ENCODE measurements around the gene COL6A3.
"Not testable (repeated sequence)": the region's sequence is repeated elsewhere in the genome, so short reads cannot be mapped to it uniquely, and the experiment has no call there.

COL6A3 gene

DNA sequence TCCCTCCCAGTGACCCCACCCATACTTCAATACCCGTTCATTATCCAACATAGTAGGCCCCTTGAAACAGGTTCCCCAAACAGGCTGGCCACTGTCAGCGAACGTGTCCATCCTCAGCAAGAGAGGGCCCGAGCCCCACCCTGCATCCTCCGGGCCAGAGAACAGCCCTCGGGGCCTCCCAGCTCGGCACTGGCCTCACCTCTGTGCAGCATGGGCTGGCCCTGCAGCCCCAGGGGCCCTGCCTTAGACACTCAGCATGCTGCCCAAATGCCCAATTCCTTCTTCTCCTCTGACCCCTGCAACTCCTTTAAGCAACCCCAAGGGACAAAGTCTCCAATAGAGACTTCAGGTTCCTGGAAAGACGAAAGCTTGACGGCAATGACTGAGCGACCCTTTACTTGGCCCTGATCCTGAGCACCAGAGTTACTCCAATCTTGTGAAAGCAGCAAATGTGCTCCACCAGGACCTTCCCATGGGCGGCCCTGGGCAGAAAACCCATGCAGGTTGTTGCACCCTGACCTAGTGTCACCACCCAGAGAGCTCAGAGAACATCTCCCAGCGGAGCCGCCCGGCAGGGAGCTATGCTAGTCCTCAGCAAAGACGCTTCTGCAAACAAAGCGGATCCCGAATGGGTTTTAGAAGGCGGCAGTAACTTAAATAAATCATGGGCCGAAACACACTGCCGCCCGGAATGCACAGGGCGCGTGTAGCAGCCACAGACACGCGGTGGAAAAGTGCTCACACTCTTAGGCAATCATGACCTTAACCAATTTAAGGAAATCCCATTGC is 782 bp downstream of the COL6A3 start:
- DNase-seq (ENCODE audit: low spot score) = no peak

DNA sequence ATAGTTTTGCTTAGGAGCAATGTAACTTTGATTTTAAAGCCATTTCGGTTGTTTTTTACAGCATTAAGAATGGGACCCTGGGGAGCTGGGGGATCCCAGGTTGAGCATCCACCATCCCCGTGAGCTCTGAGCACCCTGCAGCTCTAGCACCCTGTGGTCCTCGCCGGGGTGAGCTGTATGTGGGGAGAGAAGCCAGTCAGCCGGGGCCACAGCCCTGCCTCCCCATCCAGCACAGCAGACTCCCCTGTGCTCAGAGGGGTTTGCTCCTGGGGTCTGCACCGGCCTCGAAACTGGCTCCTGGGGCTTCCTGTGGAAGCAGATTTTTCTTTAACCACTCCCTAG is 1.3 kb downstream of the COL6A3 start:
- DNase-seq (ENCODE audit: low spot score) = no peak

DNA sequence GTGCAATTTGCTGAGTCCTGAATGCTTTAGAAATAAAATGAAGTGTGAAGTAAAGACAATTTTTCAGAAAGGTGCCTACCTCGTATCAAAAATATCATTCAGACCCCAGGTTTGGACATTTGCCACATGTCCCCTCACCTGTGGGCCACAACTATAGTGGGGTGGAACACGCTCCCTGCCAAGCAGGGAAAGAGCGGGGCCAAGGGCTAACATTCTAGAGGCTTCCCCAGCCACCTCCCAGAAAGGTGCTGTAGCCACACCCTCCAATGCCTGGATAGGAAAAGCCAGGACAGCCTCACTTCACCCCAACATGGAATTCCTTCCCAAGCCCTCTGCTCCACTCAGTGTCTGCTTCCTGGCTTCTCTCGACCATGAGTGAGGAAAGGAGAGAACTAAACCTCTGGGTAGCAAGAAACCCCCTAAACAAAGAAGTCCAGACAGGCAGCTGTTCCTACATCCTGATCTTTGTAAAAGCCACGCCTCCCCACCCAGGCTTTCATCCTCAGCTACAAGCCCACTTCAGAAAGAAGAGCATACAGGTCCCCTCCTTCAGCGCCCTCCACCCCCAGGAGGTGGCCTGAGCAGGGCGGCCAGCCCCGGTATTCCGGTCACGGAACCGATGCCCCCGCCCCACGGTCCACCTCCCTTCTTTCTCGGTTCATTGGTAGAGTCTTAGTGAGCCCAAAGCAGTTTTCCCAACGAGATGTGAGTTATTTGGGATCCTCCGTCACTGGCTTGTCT is 2.1 kb downstream of the COL6A3 start:
- no peak for DNase-seq (ENCODE audit: low spot score)

DNA sequence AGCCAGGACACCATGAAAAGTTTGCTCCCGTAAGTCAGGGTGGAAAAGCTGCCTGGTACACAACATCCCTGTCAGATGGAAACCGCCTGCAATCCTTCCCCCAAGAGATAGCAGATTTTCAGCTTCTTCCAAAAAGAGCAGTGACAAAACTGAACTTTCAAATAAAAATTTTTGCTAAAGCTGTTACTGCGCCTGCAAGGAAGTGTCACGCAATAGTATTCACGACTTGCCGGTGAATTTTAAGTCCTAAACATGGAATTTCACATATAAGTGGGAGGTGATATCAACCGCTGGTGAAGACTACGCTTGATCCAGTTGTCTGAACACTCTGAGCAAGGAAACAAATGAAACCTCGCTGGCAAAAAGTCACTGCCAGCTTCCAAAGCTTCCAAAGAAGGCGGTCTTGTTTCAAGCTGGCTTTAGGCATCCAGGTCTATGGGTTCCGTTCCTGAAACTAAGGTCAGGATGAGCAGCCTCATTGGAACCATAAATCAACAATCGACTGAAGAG is 2.8 kb downstream of the COL6A3 start:
- DNase-seq (ENCODE audit: low spot score) = no peak

DNA sequence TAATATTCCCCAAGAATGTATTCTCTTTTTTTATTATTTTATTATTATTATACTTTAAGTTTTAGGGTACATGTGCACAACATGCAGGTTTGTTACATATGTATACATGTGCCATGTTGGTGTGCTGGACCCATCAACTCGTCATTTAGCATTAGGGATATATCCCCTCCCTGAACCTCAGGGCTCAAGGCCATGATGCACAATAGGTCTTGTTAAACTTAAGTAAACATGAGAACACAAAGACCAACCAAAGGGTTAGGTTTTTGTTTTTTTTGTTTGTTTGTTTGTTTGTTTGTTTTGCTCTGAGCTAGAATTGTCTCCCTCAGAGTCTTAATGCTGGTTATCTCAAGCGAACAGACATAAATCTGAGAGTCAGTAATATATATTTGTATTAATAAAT is 4.7 kb downstream of the COL6A3 start:
- not testable (repeated sequence) for DNase-seq (ENCODE audit: low spot score)

DNA sequence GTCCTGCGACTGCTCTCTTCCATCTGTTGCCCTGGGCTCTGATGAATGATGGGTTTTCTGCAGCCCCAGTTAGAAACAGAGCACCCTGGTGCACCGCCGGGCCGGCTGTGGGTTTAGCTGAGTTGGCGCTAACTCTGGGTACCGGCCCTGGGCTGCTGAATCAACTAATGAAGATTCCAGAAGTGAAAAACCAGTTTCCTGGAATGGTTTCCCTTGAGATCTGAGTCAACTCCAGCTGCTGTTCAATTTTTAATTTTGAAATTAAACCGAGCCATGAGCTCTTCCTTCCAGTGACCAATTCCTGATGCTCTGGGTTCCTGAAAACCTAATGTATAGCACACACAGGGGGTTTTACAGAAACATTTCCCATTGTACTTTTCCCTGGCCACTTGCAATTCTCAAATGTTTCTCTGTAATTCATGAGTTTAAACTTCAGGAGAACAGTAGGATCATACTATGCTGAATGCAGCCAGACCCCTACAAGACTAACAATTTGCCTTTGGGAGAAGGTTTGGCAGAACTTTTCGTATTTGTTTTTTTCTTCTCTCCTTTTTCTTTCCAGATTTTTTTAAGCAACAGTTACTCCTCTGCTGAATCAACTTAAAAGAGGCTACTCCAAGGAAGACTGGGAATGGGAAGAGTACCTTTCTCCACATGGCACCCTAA is 5.5 kb downstream of the COL6A3 start:
- no peak for DNase-seq (ENCODE audit: low spot score)

DNA sequence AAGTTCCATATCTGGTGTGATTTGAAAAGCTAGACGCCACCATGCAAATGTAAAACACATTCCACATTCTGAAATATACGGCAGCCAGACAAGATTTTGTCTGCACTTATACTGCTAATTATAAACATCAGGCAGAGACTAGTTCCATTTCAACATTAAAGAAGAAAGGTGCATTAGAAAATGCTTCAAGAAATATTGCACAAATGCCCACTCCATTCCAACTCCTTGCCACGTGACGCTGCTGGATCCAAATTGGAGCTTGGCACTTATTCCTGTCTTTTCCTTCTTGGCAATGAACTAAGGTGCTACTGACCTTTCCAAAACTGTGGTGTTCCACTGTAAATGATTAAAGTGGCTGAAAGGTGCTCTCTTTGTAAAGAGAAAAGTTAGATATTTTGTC is 6.3 kb downstream of the COL6A3 start:
- DNase-seq (ENCODE audit: low spot score) = no peak

DNA sequence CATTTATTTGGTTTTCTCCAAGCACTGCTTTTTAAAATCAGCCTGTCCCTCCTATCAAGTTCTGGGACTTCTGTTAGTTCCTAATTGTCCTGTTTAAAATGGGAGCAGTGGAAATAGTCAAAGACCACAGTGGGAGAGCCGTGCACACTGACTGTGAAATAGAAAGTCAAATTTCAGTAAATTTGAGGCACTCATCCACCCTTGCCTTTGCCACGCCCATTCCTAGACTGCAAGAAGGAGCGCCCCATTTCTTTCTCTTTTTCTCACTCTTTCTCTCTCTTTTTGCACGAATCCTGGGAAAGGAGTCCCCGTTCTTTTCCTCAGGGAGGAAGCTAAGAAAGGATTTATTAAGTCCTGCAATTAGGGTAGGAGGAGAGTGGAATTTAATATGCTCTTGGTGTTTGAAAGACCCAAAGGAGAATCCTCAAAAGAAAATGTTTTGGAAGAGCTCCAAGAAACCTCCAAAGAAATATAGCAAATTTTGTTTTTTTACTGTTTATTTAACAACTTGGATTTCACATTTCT is 7.5 kb downstream of the COL6A3 start:
- no peak for DNase-seq (ENCODE audit: low spot score)

DNA sequence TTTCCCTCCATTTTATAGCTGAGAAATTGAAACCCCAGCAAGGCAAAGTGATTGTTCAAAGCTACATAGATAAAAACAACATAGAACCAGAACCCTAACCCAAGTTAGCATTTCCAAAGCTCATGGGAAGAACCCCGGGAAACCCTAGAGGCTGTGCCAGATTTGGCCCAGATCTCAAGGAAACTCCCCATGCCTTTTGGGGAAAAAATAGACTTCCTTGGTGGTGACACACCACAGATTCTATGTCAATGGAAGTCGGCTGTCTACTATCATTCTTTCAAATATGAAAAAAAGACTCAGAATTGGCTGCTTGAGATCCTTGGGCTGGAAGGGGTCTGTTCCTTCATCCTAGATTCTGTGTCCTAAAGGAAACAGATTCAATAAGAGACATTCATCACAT is 8.4 kb downstream of the COL6A3 start:
- DNase-seq (ENCODE audit: low spot score) = no peak

DNA sequence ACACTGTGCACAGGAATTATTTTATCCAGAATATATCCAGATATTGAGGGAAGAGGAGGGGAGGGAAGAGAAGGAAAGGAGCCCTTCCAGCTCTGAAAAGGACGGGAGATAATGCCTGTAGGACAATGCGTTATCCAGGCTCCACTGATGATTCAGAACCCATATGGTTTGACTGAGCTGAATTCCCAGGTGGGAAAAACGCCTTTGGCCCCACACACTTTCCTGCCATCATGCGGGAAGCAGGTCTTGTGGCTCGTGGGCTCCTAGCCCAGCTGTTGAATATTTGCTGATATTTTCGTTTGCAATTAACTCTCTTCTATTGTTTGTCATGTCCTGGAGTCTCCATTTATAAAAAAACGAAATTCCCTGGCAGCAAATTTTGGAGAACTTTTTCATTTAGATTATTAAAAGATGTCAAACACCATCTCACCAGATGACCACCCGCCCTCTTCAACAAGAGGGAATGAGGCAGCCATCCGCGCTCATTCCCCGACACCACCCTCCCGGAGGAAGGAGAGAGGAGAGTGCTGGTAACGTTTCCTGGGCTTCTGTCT is 8.9 kb downstream of the COL6A3 start:
- DNase-seq (ENCODE audit: low spot score) = no peak

DNA sequence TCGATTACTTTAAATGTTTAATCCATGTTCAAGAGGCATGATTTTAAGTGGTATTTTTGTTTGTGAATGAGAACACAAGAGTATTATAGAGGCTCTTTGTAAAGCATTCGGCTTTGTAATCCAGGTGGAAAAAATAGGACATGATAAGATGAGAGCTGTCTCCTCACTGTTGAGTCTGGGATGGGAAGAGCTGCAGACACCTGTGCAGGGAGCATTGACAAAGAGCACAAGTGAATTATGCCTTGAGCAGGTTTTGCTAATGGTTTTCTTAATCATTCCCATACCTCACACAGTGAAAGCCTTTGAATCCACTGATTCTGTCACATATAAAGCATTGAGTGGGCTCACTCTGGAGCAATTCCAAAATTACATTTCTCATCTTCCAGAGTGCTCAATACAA is 9.6 kb downstream of the COL6A3 start:
- DNase-seq (ENCODE audit: low spot score) = no peak

DNA sequence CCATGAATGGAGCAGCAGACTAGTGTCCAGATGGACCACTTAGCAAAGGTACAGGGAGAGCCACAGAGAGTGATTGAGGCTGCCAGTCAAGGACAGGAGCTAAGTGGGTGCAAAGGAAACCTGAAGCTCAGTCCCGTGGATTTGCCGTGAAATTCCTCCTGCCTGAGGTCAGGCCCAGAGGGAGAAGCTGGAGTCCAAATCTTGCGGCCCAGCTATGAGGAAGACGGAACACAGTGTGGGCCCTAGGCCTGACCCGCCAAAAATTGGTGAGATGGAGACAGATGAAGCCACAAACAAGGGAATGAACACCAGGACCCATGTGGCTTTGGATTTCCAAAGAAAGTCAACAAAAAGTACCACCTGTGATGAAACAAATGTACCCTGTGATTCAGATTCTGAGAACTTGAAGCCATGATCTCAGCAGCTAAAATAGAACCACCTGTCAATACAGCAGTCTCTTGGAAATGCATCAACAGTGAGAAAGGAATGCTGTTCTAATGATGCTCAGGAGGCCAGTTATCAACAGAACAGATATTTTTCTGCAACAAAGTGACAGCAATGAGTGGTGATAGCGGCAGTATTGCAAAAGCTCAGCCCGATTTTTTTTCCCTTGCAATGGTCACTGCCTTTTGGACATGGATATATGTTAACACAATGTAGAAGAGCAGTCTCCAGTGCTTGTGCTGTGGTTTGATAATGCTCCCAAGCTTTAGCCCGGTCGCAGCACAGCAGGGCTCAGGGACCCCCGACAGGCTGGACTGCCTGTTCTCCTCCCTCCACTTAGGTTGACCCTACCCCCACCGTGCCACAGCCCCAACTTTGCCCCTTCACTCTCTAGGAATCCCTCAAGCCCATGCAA is 10.7 kb downstream of the COL6A3 start:
- DNase-seq (ENCODE audit: low spot score) = no peak

DNA sequence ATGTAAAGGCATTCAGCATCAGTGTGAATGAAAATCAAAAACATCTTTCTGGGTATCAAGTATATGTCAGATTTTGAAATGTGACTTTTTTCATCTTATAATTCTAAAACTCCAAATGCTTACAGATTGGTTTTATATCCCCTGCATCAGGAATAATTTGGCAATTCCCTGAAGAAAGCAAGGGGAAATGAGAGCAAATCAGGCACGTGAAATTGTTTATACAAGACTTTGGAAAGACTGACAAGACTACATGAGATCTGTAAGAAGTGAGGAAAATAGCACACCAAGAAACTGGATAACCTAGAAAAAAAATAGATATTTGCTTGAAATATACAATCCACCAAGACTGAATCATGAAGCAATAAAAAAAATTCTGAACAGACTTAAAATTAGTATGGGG is 13.8 kb downstream of the COL6A3 start:
- no peak for DNase-seq (ENCODE audit: low spot score)

DNA sequence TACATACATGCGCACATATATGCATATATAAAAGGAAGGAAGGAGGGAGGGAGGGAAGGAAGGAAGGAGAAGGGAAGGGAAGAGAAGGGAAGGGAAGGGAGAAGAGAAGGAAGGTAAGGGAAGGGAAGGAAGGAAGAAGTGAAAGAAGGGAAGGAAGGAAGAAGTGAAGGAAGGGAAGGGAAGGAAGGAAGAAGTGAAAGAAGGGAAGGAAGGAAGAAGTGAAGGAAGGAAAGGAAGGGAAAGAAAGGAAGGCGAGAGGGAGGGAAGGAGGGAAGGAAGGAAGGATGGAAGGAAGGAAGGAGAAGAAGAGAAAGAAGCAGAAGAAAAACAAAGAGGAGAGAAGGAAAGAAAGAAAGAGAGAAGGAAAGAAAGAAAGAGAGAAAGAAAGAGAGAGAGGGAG is 16.9 kb downstream of the COL6A3 start:
- DNase-seq (ENCODE audit: low spot score) = no peak

DNA sequence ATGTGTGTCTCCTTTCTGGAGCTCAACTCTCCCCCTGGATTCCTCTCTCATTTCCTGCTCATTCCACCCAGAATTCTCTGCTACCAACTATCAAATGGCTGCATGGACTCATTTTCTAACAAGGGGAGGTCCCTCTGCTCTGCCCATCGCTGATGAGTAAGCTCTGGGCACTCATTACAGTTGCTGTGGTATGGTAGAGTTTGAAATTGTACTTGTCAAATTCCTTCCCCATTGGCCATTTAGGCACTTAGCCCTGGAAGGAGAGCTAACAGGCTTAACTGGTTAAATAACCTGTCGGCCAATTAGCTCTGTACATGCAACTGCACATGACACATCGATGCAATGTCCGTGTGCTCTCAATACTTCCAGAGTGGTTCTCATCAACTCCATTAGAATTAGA is 20.4 kb downstream of the COL6A3 start:
- no peak for DNase-seq (ENCODE audit: low spot score)

DNA sequence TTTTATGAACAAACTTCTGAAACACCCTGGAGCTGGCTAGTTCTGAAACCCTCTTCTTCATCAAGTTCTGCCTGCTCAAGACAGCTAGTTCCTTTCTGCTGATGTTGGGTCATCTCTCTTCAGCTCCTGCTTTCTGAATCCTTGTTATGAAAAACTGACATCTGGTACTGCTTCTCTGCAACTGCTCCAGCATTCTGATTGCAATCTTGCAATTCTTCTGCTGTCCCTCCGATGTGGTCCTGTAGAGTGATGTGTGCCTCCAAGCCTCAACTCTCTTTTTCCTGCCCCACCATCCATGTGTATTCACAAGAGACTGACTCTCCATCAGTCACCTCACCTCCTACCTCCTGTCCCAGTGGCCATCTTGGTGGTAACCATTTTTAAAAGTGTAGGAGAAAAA is 21.8 kb downstream of the COL6A3 start:
- no peak for DNase-seq (ENCODE audit: low spot score)

DNA sequence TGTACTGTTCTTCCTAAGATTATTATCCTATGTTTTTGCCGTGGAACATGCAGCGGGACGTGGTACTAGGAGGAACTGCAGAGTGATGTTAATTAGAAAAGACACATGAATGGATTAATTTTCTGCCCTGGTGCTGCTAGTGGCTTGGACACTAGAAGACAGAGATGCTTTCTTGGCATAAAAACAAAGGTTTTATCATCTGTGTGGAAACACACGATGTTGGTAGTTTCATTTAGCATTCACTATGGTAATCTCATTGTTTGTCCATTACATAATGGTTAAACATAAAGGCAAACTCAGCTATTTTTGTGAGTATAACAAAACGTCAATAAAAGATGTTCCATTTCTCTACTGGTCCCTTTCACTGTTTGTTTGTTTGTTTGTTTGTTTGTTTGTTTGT is 22.8 kb downstream of the COL6A3 start:
- no peak for DNase-seq (ENCODE audit: low spot score)

DNA sequence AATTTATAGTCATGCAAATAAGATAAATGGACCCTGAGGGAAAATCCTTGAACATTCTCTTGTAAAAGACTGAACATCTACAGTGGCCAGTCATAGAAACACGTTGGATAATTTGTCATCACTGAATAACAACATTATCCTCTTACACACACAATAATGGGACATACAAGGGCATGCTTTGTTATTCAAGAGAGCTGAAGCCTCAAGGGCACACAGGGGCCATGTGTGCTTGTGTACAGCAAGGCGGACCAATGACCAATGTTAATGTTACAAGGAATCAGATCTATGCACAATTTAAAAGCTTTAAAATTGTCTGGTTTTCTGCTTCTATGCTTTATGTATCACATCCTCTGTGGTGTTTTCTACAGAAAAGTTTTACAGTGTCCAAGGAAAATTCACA is 23.7 kb downstream of the COL6A3 start:
- DNase-seq (ENCODE audit: low spot score) = no peak

DNA sequence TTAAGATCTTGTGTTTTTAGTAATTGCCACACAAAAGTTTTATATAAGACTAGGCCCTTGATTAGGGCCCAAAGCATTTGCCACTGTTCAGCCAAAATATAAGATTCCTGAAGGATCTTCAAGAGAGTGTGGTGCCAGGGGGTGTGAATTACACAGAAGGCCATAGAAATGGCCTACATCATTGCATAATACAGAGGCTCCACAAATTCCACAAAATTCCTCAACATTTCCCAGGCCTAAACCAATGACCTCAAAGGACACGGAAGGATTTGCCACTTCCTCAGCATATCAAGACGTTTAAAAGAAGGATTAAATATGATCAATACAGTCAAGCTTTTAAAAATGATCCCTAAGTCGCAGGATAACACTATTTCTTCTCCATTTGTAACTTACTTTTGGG is 24.1 kb downstream of the COL6A3 start:
- no peak for DNase-seq (ENCODE audit: low spot score)

DNA sequence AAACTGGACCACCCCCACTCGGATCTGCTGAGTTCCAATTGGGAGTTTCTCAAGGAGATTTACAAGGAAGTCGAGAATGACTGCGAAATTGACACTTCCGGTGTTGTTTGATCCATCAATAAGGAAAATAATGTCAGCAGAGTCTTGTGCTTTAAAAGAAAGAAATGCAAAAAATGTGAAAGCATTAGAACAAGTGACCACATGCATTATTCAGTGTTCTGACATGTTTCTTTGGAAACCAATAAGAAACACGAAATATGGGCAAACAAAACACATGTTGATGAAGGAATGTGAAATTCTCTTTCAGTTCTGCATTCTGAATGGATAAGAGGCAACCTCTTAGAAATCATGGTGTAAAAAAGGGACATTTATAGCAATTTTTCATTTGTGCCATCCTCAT is 25.9 kb downstream of the COL6A3 start:
- no peak for DNase-seq (ENCODE audit: low spot score)

DNA sequence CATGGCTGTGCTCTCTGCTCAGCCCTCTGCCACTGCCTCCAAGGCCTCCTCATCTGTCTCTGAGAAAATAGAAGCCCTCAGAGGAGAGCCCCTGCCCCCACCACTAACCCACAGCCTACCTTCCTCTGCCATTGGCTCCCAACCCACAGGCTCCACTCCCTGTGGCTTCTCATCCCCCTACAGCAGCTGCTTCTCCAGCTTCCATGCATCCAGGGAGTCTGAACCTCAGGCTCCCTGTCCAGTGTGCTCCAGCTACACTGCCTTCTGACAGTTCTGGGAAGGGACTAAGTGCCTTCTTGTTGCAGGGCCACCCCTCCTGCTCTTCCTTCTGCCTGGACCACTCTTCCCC is 29.3 kb downstream of the COL6A3 start:
- no peak for DNase-seq (ENCODE audit: low spot score)

Data from hepatic stellate cell (primary cell).